GM15510 (cell line): ENCODE results near the gene PRKN.

Experiments
- POLR2A ChIP-seq: IDR thresholded peaks from 3 replicates; pipeline ENCODE4 v1.6.1; 2011; ENCODE audit warnings: borderline replicate concordance; ENCODE audit not compliant: insufficient read length; ENCODE audit errors: extremely low read depth

PRKN gene

DNA sequence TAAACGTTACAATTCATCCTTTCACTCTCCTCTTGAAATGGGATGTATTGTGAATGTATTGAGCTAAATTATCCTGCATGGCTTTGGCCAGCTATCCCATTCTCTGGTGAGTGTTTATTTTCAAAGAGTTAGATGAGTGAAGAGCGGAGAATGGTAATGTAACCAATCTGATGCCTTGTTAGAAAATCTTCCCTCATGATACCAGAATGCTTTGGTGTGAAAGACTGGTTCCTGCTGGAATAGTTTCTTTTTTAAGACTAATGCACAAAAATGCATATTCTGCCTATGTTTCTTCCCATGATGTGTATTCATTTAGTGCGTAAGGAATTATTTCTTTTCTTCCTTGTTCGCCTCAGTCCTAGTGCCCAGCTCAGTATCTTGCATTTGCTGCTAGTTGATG, 506.7 kb downstream of the PRKN start:
- no peak for TF ChIP-seq POLR2A

DNA sequence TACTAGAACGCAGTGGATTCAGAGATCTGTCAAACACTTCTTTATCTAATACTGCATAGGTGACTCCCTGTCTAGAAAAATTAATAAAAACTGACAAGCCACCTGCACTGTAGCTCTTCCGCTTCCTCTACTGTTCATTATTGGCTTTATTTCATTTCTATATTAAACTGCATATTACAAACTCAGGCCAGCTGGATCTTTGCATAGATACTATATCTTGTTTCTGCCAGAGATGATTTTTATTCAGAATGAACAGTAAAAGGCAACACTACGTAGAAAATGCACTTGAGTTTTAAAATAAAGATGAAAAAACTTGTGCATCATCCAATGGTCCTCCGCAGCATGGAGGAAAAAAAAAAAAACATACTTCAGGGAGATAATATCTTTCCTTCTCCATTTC, 508.3 kb downstream of the PRKN start:
- no peak for TF ChIP-seq POLR2A

DNA sequence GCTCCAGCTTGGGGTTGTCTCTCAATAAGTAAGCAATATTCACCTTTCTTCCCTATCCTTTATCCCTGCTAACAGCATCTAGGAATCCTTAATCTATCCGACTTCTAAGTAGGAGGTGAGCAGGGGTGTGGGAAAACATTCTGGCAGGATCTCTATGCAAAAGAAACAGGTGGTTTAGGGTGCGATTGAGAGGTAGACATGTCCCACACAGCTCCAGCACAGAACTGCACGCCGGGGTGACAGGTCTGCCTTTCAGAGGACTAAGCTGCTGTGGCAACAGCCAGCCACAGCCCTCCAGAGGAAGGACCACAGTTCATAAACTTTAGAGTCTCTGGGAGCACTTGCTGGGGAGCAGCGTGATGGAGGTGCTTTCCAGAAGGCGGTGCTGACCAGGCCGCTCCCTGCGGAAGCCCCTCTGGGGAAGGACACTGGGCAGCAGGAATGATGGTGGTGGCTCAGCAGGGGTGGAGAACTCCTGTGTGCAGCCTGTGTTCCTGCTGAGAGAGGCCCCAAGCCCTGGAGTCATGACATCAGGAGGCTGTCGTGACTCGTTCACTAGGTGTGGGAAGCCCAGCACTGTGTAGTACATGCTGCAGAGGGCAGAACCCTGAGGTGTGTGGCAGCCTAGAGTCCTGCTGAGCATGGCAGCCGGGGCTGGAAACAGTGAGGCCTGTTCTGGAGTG, 509.6 kb downstream of the PRKN start:
- no peak for TF ChIP-seq POLR2A

DNA sequence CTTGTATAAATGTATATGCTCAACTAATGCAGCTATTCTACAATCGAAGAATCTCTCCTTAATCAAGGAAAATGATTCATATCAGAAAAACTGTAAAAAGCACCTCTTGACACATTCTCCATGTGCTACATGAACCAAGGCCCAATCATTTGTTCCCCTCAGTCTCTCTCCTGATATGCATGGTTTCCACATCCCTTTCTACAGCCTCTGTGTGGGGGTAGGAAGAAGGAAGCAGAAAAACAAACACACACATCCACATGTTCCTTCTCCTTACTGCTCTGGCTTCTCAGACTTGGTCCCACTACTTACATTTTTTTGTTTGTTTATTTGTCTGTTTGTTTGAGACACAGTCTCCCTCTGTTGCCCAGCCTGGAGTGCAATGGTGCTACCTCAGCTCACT, 510.5 kb downstream of the PRKN start:
- no peak for TF ChIP-seq POLR2A

DNA sequence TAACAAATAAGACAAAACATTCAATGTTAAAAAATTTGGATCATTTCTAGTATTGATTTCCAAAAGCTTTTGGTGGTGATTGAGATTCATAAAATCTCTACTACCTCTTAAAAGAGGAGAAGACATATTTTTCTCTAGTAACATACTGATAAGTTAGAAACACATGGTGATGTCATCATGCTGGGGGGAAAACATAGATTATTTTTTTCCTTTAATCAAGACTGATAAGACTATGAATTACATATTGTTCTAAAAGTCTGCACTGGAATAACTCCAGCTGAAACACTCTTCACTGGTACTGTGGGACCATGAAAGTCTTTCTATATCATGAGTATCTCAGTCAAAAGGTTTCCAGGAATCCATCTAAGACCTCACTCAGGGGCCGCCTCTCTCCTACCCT, 515.8 kb downstream of the PRKN start:
- no peak for TF ChIP-seq POLR2A

DNA sequence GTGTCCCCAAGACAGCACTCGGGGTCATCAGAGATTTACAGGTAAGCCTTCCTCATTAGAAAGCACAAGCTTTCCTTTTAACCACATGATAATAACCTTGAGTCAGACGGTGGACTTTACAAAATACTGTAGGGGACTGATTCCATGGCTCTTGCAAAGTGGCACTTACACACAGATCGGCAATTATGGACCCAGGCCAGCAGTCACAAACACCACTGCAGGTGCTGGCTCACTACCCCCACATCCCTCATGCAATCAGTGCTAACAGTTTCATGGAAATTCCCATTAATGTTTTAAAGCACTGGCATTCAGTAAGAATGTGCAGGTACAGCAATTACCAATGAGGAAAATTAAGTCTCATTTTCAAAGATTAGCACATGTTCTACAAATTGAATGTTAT, 516.5 kb downstream of the PRKN start:
- TF ChIP-seq POLR2A = no peak

DNA sequence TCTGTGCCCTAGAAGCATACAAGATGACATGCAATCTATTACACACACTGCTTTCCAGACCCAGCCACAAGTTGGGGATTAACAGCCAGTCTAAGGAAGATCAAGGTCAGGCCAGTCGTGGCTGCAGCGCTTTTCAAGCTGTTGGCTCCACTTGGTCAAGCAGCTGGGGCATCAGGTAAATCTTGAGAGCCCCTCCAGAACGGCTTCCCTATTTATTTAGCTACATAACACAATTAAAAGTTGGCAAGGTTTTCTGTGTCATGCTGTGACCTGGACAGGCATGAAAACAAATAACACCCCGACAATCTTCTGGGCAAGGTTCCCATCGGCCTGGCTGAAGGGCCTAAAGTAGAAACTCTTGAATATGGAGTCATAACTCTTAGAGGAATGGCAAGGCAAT, 524.3 kb downstream of the PRKN start:
- TF ChIP-seq POLR2A = no peak

DNA sequence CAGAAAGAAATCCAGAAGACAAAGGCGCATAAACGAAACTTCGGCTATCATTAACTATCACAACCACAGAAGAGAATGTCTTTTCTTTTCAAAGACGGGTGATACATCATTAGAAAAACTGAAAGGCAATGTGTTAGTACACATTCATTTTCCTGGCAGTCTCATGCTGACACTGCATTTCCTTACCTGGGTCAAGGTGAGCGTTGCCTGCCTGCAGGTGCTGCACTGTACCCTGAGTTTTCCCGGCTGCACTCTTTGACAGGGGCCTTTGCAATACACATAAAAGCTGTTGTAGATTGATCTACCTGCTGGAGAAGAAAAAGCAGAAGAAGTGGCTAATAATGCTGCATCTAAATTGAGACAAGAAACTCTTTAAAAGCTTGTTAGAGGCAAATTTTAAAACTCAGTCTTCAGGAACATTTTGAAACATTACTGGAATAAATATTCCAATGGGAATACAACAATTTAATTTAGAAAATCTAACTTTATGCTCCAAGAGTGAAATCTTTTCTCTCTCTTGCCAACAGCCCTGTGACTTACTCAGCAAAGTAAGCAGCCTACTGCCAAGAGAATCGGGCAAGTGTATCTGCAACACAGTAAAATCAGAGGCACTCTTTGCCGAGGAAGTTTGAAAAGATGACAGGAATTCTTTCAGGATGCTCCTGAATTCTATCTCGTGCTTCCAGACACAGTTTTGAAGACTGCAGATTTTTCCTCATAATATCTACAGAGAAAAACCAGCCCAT, 526.4 kb downstream of the PRKN start:
- no peak for TF ChIP-seq POLR2A

DNA sequence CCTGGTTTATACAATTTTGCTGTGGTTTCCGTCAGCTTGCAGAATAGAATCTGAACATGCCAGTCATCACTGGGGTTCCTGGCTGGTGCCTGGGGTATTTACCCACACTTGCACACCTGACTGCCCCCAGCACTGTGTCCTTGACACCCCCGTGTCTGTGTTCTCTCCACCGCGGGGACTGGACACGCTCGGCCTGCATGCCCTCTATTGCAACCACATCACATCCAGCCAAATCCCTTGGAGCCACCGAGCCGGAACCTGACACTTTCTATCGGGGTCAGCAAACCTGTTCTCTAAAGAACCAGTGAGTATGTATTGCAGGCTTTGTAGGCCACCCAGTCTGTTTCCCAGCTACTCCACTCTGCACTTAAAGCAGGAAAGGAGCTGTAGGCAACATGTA, 527.5 kb downstream of the PRKN start:
- TF ChIP-seq POLR2A = no peak

DNA sequence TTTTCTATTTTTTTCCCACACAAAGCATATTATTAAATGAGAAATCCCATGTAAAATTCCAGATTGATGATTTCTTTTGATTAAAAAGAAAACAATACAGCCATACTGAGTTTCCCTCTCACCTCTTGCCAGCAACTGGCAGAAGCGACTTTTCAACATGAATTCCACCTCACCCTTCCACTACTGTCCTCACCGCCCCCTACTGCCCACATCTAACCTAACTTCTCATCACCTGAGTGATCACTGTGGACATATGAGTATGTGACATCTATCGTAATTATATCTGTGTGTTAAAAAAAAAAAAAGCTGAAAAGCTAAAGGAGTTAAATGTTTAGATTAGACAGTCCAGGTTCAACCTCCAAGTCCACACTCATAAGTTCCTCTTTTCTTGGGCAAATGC, 528.6 kb downstream of the PRKN start:
- no peak for TF ChIP-seq POLR2A

DNA sequence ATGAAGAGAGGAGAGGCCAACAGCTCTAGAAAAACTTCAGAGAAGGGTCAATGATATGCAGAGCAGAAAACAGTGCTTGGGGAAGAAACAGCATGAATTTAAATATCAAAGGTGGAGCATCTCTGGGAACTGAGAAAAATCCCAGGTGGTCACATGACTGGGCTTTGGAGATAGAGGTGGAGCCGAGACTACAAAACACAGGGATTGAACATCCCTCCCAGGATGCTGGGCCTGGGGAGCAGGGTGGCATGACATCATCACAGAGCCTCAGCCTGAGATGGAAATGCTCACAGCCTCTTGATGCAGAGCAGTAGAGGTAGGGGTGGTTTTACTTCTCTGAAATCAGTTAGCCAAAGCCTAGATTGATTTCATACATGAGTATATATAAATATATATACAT, 529.5 kb downstream of the PRKN start:
- TF ChIP-seq POLR2A = no peak

DNA sequence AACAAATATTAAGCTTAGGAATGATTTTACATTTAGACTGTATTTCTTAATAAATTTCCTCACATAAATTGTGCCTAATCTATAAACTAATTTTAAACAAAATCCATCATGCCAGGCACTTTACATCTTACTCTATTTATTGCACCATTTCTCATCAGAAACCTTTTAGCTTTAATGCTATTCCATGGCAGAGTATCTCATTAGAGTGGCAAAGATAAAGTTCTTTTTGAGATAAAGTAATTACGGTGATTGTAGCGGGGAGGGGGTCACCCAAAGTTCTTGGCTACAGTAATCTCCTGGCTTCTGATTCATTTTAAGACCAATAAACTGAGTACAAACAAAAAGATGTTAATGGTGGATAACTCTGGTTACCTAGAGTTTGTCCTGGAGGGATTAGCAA, 532.1 kb downstream of the PRKN start:
- TF ChIP-seq POLR2A = no peak

DNA sequence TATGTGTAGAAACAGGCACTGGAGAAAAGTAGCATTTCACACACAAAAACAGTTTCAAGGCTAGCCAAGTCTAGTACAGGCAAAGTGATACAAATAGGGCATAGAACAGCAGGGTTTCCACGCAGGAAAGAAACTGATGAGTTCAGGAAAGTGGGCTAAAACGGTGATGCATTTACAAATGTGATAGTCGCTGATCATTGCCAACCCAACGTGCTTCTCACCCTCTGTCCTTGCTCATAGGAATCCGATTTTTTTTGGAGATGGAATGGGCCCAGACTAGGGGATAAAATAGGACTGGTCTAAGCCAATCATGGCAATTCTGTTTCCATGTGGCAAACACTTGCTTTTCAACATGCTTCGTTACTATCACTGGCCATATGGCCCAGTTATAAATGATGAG, 536.6 kb downstream of the PRKN start:
- TF ChIP-seq POLR2A = no peak

DNA sequence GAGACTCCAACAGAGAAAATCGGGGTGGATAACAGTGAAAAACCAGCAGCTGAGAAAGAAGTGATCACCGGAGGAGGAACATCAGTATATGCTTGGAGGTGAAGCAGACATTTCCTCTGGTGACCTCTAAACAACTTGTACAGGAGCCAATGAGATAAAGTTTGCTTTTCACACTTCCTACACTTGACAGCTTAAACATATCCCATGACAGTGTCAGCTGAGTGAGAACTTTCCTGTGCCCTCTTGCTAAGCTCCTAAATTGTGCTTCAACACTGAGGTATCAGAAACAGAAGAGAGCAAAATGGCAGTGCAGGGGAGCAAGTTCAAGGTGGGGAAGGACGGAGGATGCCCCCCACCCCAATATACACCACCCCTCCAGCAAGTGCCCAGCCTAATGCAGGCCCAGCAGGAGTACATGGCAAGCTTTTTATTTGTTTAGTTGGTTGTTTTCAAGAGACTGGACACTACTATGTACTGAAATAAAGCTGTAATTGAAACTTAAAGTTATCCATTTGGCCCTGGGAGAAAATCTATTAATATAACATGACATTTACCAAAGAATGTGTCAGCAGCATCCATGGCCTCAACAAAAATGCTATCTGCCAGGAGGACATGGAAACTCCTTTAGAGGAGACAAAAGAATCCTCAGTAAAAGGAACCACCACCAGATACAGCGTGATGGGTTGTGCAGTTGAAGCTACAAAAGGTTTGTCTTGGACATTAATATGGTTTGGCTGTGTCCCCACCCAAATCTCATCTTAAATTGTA, 540.2 kb downstream of the PRKN start:
- TF ChIP-seq POLR2A = no peak

DNA sequence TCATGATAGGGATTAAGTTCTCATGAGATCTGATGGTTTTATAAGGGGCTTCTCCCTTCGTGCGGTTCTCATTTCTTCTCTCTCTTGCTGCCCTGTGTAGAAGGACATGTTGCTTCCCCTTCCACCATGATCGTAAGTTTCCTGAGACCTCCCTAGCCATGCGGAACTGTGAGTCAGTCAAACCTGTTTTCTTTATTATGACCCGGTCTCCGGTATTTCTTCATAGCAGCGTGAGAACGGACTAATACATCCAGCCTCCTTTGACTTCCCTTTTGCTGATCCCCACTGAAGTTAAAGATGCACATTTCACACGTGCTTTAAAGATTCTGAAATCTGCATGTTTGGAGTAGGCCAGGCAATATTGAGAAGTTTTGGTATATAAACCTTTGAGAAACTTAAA, 543.1 kb downstream of the PRKN start:
- no peak for TF ChIP-seq POLR2A
